ENCODE data around the gene EFNB3. TPM values are rescaled to one million over a fixed set of nuclear protein-coding genes. Genes with fewer than 3 reads are reported as not detected.

The EFNB3 gene
- polyA plus RNA-seq, 3 donors: 19.9 to 23.7 (median 23.1) TPM

- DNase-seq (ENCODE audit: low read depth in 3 of 3, low spot score in 2 of 3): no peak
Measured at GRCh38 chr17:7756968-7757367, 52.0 kb downstream of the EFNB3 start.

Other genes starting within 250 kb of the EFNB3 start
- gene ZBTB4, start 225.6 kb upstream of the EFNB3 start, polyA plus RNA-seq (ENCODE audit: insufficient read length in 3 of 3): 10 to 100 TPM; 35.9 to 38.0 (median 37.6) TPM
- under 1 TPM in 1 of 3 donors, not detected in 2; 0.10 TPM for gene SLC35G6, start 223.8 kb upstream of the EFNB3 start, polyA plus RNA-seq (ENCODE audit: insufficient read length in 3 of 3)
- gene POLR2A, start 220.8 kb upstream of the EFNB3 start, polyA plus RNA-seq (ENCODE audit: insufficient read length in 3 of 3): 100 to 1,000 TPM; 108 to 118 (median 118) TPM
- 10 to 100 TPM; 21.8 to 24.1 (median 22.3) TPM for gene TNFSF12, start 156.1 kb upstream of the EFNB3 start, polyA plus RNA-seq (ENCODE audit: insufficient read length in 3 of 3)
- gene TNFSF13, start 146.5 kb upstream of the EFNB3 start, polyA plus RNA-seq (ENCODE audit: insufficient read length in 3 of 3): 10 to 100 TPM; 11.6 to 15.0 (median 13.4) TPM
- 10 to 100 TPM; 85.5 to 93.2 (median 91.8) TPM for gene SENP3, start 143.3 kb upstream of the EFNB3 start, polyA plus RNA-seq (ENCODE audit: insufficient read length in 3 of 3)
- gene CD68, start 125.6 kb upstream of the EFNB3 start, polyA plus RNA-seq (ENCODE audit: insufficient read length in 3 of 3): 10 to 100 TPM; 46.9 to 67.9 (median 57.3) TPM
- gene MPDU1, start 121.3 kb upstream of the EFNB3 start, polyA plus RNA-seq (ENCODE audit: insufficient read length in 3 of 3): 100 to 1,000 TPM; 125 to 133 (median 125) TPM
- 1 to 10 TPM; 2.8 to 3.9 (median 2.9) TPM for gene SOX15, start 115.1 kb upstream of the EFNB3 start, polyA plus RNA-seq (ENCODE audit: insufficient read length in 3 of 3)
- 10 to 100 TPM; 41.4 to 42.8 (median 42.2) TPM for gene FXR2, start 90.3 kb upstream of the EFNB3 start, polyA plus RNA-seq (ENCODE audit: insufficient read length in 3 of 3)
- 100 to 1,000 TPM; 130 to 152 (median 138) TPM for gene SAT2, start 77.4 kb upstream of the EFNB3 start, polyA plus RNA-seq (ENCODE audit: insufficient read length in 3 of 3)
- 1 to 10 TPM; 2.5 to 4.9 (median 3.0) TPM for gene SHBG, start 75.1 kb upstream of the EFNB3 start, polyA plus RNA-seq (ENCODE audit: insufficient read length in 3 of 3)
- 10 to 100 TPM; 15.5 to 20.6 (median 20.4) TPM for gene ATP1B2, start 54.3 kb upstream of the EFNB3 start, polyA plus RNA-seq (ENCODE audit: insufficient read length in 3 of 3)
- 10 to 100 TPM; 66.7 to 68.6 (median 67.4) TPM for gene TP53, start 17.7 kb upstream of the EFNB3 start, polyA plus RNA-seq (ENCODE audit: insufficient read length in 3 of 3)
- gene WRAP53, start 16.7 kb upstream of the EFNB3 start, polyA plus RNA-seq (ENCODE audit: insufficient read length in 3 of 3): 10 to 100 TPM; 12.8 to 13.6 (median 13.1) TPM
- under 1 TPM; 0.25 to 0.43 (median 0.25) TPM for gene DNAH2, start 12.5 kb downstream of the EFNB3 start, polyA plus RNA-seq (ENCODE audit: insufficient read length in 3 of 3)
- gene KDM6B, start 129.0 kb downstream of the EFNB3 start, polyA plus RNA-seq (ENCODE audit: insufficient read length in 3 of 3): 10 to 100 TPM; 15.3 to 18.3 (median 17.9) TPM
- 10 to 100 TPM; 19.1 to 27.1 (median 23.0) TPM for gene TMEM88, start 149.9 kb downstream of the EFNB3 start, polyA plus RNA-seq (ENCODE audit: insufficient read length in 3 of 3)
- 10 to 100 TPM; 61.0 to 85.9 (median 73.0) TPM for gene NAA38, start 152.4 kb downstream of the EFNB3 start, polyA plus RNA-seq (ENCODE audit: insufficient read length in 3 of 3)
- gene CYB5D1, start 152.8 kb downstream of the EFNB3 start, polyA plus RNA-seq (ENCODE audit: insufficient read length in 3 of 3): 10 to 100 TPM; 23.1 to 24.3 (median 23.8) TPM
- gene CHD3, start 183.6 kb downstream of the EFNB3 start, polyA plus RNA-seq (ENCODE audit: insufficient read length in 3 of 3): 100 to 1,000 TPM; 139 to 161 (median 150) TPM
- 1 to 10 TPM; 3.4 to 5.0 (median 4.3) TPM for gene RNF227, start 211.1 kb downstream of the EFNB3 start, polyA plus RNA-seq (ENCODE audit: insufficient read length in 3 of 3)
- 10 to 100 TPM in 1 of 3 donors, 1 to 10 TPM in 2; 5.9 to 10.2 (median 9.2) TPM for gene KCNAB3, start 224.7 kb downstream of the EFNB3 start, polyA plus RNA-seq (ENCODE audit: insufficient read length in 3 of 3)
- gene TRAPPC1, start 226.7 kb downstream of the EFNB3 start, polyA plus RNA-seq (ENCODE audit: insufficient read length in 3 of 3): 100 to 1,000 TPM; 131 to 171 (median 162) TPM
- 10 to 100 TPM; 48.1 to 49.6 (median 48.6) TPM for gene CNTROB, start 227.0 kb downstream of the EFNB3 start, polyA plus RNA-seq (ENCODE audit: insufficient read length in 3 of 3)